ENCODE data around the gene MCC.

DNA sequence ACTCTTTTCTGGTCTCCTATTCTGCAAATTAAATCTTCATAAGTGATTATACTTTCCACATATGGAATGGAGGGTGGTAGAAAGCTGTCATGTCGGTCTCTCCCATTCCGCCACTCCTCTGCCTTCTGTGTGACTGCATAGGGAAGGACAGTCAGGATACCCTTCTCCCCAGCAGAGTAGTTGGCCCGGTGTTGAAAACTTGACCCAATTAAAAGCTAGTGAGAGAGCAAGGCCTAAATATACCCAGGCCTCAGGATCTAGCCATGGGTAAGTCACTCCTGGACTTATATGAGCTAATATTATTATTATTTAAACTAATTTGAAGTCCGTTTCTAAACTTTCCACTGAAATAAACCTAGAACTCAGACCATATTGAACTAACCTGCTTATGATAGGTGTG is 248.2 kb downstream of the MCC start:
- TF ChIP-seq, protein P1, sequence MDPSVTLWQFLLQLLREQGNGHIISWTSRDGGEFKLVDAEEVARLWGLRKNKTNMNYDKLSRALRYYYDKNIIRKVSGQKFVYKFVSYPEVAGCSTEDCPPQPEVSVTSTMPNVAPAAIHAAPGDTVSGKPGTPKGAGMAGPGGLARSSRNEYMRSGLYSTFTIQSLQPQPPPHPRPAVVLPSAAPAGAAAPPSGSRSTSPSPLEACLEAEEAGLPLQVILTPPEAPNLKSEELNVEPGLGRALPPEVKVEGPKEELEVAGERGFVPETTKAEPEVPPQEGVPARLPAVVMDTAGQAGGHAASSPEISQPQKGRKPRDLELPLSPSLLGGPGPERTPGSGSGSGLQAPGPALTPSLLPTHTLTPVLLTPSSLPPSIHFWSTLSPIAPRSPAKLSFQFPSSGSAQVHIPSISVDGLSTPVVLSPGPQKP (IDR thresholded peaks at IDR 0.05; ENCODE audit: borderline replicate concordance, low read depth, low read length): no peak
- TF ChIP-seq SMC3 (IDR thresholded peaks at IDR 0.05; ENCODE audit: low read depth, low read length) (no peak), POLR2A (IDR thresholded peaks at IDR 0.05; ENCODE audit: low read depth, low read length) (no peak), CEBPB (IDR thresholded peaks at IDR 0.05; ENCODE audit: low read depth, low read length) (no peak), RAD21 (IDR thresholded peaks at IDR 0.05; ENCODE audit: low read length) (no peak), CHD1 (IDR thresholded peaks at IDR 0.05; ENCODE audit: low read depth, low read length) (no peak), MAFK (IDR thresholded peaks at IDR 0.05; ENCODE audit: low read depth, low read length) (no peak), RCOR1 (IDR thresholded peaks at IDR 0.05; ENCODE audit: insufficient replicate concordance, low read length) (no peak)
- TF ChIP-seq, protein P2, sequence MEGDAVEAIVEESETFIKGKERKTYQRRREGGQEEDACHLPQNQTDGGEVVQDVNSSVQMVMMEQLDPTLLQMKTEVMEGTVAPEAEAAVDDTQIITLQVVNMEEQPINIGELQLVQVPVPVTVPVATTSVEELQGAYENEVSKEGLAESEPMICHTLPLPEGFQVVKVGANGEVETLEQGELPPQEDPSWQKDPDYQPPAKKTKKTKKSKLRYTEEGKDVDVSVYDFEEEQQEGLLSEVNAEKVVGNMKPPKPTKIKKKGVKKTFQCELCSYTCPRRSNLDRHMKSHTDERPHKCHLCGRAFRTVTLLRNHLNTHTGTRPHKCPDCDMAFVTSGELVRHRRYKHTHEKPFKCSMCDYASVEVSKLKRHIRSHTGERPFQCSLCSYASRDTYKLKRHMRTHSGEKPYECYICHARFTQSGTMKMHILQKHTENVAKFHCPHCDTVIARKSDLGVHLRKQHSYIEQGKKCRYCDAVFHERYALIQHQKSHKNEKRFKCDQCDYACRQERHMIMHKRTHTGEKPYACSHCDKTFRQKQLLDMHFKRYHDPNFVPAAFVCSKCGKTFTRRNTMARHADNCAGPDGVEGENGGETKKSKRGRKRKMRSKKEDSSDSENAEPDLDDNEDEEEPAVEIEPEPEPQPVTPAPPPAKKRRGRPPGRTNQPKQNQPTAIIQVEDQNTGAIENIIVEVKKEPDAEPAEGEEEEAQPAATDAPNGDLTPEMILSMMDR (conservative IDR thresholded peaks at IDR 0.05; ENCODE audit: low read depth, low read length): no peak
- TF ChIP-seq, protein P3, sequence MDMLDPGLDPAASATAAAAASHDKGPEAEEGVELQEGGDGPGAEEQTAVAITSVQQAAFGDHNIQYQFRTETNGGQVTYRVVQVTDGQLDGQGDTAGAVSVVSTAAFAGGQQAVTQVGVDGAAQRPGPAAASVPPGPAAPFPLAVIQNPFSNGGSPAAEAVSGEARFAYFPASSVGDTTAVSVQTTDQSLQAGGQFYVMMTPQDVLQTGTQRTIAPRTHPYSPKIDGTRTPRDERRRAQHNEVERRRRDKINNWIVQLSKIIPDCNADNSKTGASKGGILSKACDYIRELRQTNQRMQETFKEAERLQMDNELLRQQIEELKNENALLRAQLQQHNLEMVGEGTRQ (IDR thresholded peaks at IDR 0.05; ENCODE audit: low read depth, low read length): no peak
